Vagina (tissue), 2 donors: ENCODE data around the gene ZAR1L. TPM values are rescaled to one million over a fixed set of nuclear protein-coding genes. Genes with fewer than 3 reads are reported as not detected.
A peak's percentile ranks its signal among the peaks of the same experiment; 100 is the strongest.
"Not testable (repeated sequence)": the region's sequence is repeated elsewhere in the genome, so short reads cannot be mapped to it uniquely, and the experiment has no call there.

ENCODE experiments used
- DNase-seq, 2 donors: peaks; one replicate each; pipeline ENCODE4 v3.0.0-alpha.2; 2017; ENCODE audit errors: extremely low spot score in 2 of 2
- H3K27ac ChIP-seq: fragments of 200-600 bp; sonication (generic); one replicate; pipeline ENCODE4 v1.5.1; 2019
- H3K27me3 ChIP-seq: fragments of 200-600 bp; sonication (generic); one replicate; pipeline ENCODE4 v1.5.1; 2019
- H3K36me3 ChIP-seq, 2 donors: fragments of 200-600 bp; sonication (generic); one replicate each; pipeline ENCODE4 v1.5.1; 2017 to 2019
- H3K4me1 ChIP-seq: fragments of 200-600 bp; sonication (generic); one replicate; pipeline ENCODE4 v1.5.1; 2019
- H3K4me3 ChIP-seq, 2 donors: fragments of 200-600 bp; sonication (generic); 1 replicate in 1 of 2; 2 replicates in 1 of 2; pipeline ENCODE4 v1.5.1; 2016 to 2019
- H3K9me3 ChIP-seq: fragments of 200-600 bp; sonication (generic); one replicate; pipeline ENCODE4 v1.5.1; 2019
- POLR2A ChIP-seq, 2 donors: fragments of 450-650 bp; IDR thresholded peaks; one replicate each; pipeline ENCODE4 v1.6.1; 2017; ENCODE audit warnings: antibody characterized with exemption in 2 of 2, mild to moderate bottlenecking in 2 of 2, moderate library complexity in 2 of 2
- POLR2AphosphoS5 ChIP-seq, 2 donors: sonication (generic); formaldehyde crosslinking; IDR thresholded peaks; one replicate each; pipeline ENCODE4 v1.9.0; 2017; ENCODE audit warnings: antibody characterized with exemption in 2 of 2, mild to moderate bottlenecking in 2 of 2, low read depth in 1 of 2; ENCODE audit not compliant: insufficient read depth in 1 of 2
- intact Hi-C: fragments of 100-400 bp; cut with DNase I; formaldehyde crosslinking; loops from one replicate; pipeline ENCODE4 v1.15.1; 2023
- total RNA-seq: library from RNA; depleted of rRNA; stranded (reverse); fragments of >200 nt; gene quantifications from one replicate; pipeline ENCODE4 v1.2.3, GENCODE V29; 2016
- TF ChIP-seq, protein P1 (sequence below), 3 experiments: fragments of 450-650 bp in 2 of 3; fragments of 200-600 bp in 1 of 3; sonication (generic) in 1 of 3; IDR thresholded peaks; one replicate each; pipeline ENCODE4 v1.5.1; 2017 to 2019; ENCODE audit warnings: antibody characterized with exemption in 3 of 3, mild to moderate bottlenecking in 2 of 3, moderate library complexity in 2 of 3

ZAR1L gene
- not detected for total RNA-seq

DNA sequence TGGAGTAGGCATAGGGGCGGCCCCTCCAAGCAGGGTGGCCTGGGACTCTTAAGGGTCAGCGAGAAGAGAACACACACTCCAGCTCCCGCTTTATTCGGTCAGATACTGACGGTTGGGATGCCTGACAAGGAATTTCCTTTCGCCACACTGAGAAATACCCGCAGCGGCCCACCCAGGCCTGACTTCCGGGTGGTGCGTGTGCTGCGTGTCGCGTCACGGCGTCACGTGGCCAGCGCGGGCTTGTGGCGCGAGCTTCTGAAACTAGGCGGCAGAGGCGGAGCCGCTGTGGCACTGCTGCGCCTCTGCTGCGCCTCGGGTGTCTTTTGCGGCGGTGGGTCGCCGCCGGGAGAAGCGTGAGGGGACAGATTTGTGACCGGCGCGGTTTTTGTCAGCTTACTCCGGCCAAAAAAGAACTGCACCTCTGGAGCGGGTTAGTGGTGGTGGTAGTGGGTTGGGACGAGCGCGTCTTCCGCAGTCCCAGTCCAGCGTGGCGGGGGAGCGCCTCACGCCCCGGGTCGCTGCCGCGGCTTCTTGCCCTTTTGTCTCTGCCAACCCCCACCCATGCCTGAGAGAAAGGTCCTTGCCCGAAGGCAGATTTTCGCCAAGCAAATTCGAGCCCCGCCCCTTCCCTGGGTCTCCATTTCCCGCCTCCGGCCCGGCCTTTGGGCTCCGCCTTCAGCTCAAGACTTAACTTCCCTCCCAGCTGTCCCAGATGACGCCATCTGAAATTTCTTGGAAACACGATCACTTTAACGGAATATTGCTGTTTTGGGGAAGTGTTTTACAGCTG lies at the start of gene ZAR1L, which contains the start of gene BRCA2:
Gene ZAR1L, minus strand, starts transcription at position 126 of the 790 bp plus-strand sequence. CDS start 3,438 bp downstream, outside the sequence.
Gene BRCA2, plus strand, starts transcription at position 271 of the 790 bp plus-strand sequence. CDS start 953 bp downstream, outside the sequence.
- Histone ChIP-seq H3K4me1 (peaks cover 6% of the 10 kb centered on the region), H3K27ac (peak within 1 kb of the TSS; percentile 95), H3K36me3 (no peaks in the 10 kb centered on the region), H3K9me3 (no peaks in the 10 kb centered on the region), H3K27me3 (no peaks in the 10 kb centered on the region), H3K4me3 (peak within 1 kb of the TSS; percentile 59 to 92)
- TF ChIP-seq, protein P1, sequence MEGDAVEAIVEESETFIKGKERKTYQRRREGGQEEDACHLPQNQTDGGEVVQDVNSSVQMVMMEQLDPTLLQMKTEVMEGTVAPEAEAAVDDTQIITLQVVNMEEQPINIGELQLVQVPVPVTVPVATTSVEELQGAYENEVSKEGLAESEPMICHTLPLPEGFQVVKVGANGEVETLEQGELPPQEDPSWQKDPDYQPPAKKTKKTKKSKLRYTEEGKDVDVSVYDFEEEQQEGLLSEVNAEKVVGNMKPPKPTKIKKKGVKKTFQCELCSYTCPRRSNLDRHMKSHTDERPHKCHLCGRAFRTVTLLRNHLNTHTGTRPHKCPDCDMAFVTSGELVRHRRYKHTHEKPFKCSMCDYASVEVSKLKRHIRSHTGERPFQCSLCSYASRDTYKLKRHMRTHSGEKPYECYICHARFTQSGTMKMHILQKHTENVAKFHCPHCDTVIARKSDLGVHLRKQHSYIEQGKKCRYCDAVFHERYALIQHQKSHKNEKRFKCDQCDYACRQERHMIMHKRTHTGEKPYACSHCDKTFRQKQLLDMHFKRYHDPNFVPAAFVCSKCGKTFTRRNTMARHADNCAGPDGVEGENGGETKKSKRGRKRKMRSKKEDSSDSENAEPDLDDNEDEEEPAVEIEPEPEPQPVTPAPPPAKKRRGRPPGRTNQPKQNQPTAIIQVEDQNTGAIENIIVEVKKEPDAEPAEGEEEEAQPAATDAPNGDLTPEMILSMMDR (IDR thresholded peaks at IDR 0.05), result peak in 1 of 3 experiments; percentile 16
- TF ChIP-seq POLR2A (IDR thresholded peaks at IDR 0.05) (peak in 1 of 2 donors; percentile 32), POLR2AphosphoS5 (IDR thresholded peaks at IDR 0.05; ENCODE audit: insufficient read depth in 1 of 2, low read depth in 1 of 2) (peak; percentile 63 to 92)
- intact Hi-C loops, result loop anchor here (10.0 kb wide), 1 partner anchor 411 kb away; no protein-coding TSS in a partner anchor
- peak in 1 of 2 donors; percentile 93 for DNase-seq

GRCh38 chr13:32362574-32362973 lies 47.4 kb upstream of the ZAR1L start:
- Histone ChIP-seq H3K9me3 (no peaks in the 10 kb centered on the region), H3K27me3 (no peaks in the 10 kb centered on the region), H3K4me1 (no peaks in the 10 kb centered on the region), H3K36me3 (no peaks in the 10 kb centered on the region), H3K4me3 (no peak overlapping the region), H3K27ac (no peak overlapping the region)
- intact Hi-C loops, result no loop called here
- DNase-seq, result no peak
- TF ChIP-seq POLR2AphosphoS5 (IDR thresholded peaks at IDR 0.05; ENCODE audit: insufficient read depth in 1 of 2, low read depth in 1 of 2) (no peak), POLR2A (IDR thresholded peaks at IDR 0.05) (no peak)
- TF ChIP-seq, protein P1 (IDR thresholded peaks at IDR 0.05), result no peak

- H3K27me3 ChIP-seq, H3K4me1 ChIP-seq, H3K36me3 ChIP-seq, H3K4me3 ChIP-seq, DNase-seq, H3K9me3 ChIP-seq, H3K27ac ChIP-seq, intact Hi-C loops: not testable (repeated sequence)
Measured at GRCh38 chr13:32355935-32356334, 40.8 kb upstream of the ZAR1L start.

DNA sequence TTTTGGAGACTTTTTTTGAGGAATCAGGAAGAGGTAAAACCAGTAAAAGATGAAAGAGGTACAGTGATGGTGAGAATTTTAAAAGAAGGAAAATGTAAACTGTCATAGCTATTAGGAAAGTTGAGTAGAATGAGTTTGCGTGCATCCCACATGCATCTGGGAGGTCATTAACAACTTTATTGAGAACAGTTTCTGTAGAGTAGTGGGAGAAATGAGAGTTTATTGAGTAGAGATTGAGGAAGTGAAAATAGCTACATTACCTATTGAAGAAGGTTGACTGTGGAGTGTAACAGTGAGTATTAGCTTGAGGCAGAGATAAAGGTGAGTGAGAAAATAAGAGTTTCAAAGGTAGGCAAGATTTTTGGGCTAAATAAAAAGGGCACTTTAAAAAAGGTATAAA lies 38.9 kb upstream of the ZAR1L start:
- TF ChIP-seq POLR2A (IDR thresholded peaks at IDR 0.05) (no peak), POLR2AphosphoS5 (IDR thresholded peaks at IDR 0.05; ENCODE audit: insufficient read depth in 1 of 2, low read depth in 1 of 2) (no peak)
- TF ChIP-seq, protein P1 (IDR thresholded peaks at IDR 0.05), result no peak
- H3K36me3 ChIP-seq, result no peaks in the 10 kb centered on the region
- no peak for DNase-seq
- H3K9me3 ChIP-seq, result no peaks in the 10 kb centered on the region
- H3K4me3 ChIP-seq, result no peak overlapping the region
- intact Hi-C loops, result no loop called here
- no peaks in the 10 kb centered on the region for H3K27me3 ChIP-seq
- no peaks in the 10 kb centered on the region for H3K4me1 ChIP-seq
- H3K27ac ChIP-seq, result no peak overlapping the region

GRCh38 chr13:32350839-32351441 lies 35.8 kb upstream of the ZAR1L start:
- H3K27ac ChIP-seq, DNase-seq, H3K9me3 ChIP-seq, H3K27me3 ChIP-seq, H3K4me1 ChIP-seq, H3K4me3 ChIP-seq, intact Hi-C loops, H3K36me3 ChIP-seq: not testable (repeated sequence)

DNA sequence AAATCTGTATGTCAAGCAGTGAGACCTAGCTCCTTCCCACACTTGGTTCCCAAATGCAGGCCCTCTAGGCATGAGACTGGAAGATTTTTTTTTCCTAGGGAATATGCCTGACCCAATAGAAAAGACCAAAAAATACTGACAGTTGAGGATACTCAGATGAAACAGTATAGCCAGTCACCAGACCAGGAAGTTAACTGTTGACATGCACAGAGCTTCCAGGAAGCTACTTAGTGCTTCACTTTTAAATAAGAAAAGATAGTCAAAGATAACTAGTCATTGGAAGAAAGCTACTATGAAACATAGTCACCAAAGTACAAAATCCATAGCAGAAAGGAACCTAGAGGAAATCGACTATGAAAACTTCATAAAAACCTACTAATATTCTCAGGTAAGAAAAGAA lies 32.5 kb upstream of the ZAR1L start:
- Histone ChIP-seq H3K27ac (no peak overlapping the region), H3K27me3 (no peaks in the 10 kb centered on the region), H3K36me3 (no peaks in the 10 kb centered on the region), H3K9me3 (no peaks in the 10 kb centered on the region), H3K4me1 (no peaks in the 10 kb centered on the region), H3K4me3 (no peak overlapping the region)
- DNase-seq, result no peak
- no peak for TF ChIP-seq POLR2AphosphoS5 (IDR thresholded peaks at IDR 0.05; ENCODE audit: insufficient read depth in 1 of 2, low read depth in 1 of 2)
- TF ChIP-seq, protein P1 (IDR thresholded peaks at IDR 0.05), result no peak
- TF ChIP-seq POLR2A (IDR thresholded peaks at IDR 0.05), result no peak
- intact Hi-C loops, result no loop called here
